Measurements from ENCODE around the gene LRRFIP2.

- TF ChIP-seq, protein P1, sequence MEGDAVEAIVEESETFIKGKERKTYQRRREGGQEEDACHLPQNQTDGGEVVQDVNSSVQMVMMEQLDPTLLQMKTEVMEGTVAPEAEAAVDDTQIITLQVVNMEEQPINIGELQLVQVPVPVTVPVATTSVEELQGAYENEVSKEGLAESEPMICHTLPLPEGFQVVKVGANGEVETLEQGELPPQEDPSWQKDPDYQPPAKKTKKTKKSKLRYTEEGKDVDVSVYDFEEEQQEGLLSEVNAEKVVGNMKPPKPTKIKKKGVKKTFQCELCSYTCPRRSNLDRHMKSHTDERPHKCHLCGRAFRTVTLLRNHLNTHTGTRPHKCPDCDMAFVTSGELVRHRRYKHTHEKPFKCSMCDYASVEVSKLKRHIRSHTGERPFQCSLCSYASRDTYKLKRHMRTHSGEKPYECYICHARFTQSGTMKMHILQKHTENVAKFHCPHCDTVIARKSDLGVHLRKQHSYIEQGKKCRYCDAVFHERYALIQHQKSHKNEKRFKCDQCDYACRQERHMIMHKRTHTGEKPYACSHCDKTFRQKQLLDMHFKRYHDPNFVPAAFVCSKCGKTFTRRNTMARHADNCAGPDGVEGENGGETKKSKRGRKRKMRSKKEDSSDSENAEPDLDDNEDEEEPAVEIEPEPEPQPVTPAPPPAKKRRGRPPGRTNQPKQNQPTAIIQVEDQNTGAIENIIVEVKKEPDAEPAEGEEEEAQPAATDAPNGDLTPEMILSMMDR (conservative IDR thresholded peaks at IDR 0.05 in 1 of 2, IDR thresholded peaks at IDR 0.05 in 1 of 2; ENCODE audit: extremely low read depth in 1 of 2, insufficient read depth in 1 of 2, low read depth in 1 of 2, low read length in 2 of 2) = no peak
- no peak for TF ChIP-seq EZH2 (IDR thresholded peaks at IDR 0.05; ENCODE audit: borderline replicate concordance, low read length)
Observed at GRCh38 chr3:37170513-37170912, 3.9 kb downstream of the LRRFIP2 start.

All from mammary epithelial cell (primary cell).